Measurements from ENCODE around the gene RNFT1.

GRCh38 chr17:59907467-59907866 is 57.1 kb downstream of the RNFT1 start:
- TF ChIP-seq CTCF (IDR thresholded peaks at IDR 0.05; ENCODE audit: poor library complexity) (no peak), EZH2 (IDR thresholded peaks at IDR 0.05; ENCODE audit: borderline replicate concordance) (no peak)

All from hepatocyte (in vitro differentiated cells).